Neuron (in vitro differentiated cells): Measurements from ENCODE around the gene AMOT.
A peak's percentile ranks its signal among the peaks of the same experiment; 100 is the strongest.

ENCODE experiments used
- H2AFZ ChIP-seq: one replicate; pipeline ENCODE4 v1.6.1; 2013; ENCODE audit warnings: low read depth, mild to moderate bottlenecking, inconsistent platforms, low read length, moderate library complexity
- H3K27me3 ChIP-seq: one replicate; pipeline ENCODE4 v1.6.1; 2013; ENCODE audit warnings: low read length; ENCODE audit not compliant: insufficient read depth
- H3K36me3 ChIP-seq: one replicate; pipeline ENCODE4 v1.6.1; 2013; ENCODE audit warnings: low read length; ENCODE audit not compliant: insufficient read depth
- H3K4me1 ChIP-seq: one replicate; pipeline ENCODE4 v1.6.1; 2013; ENCODE audit warnings: low read length; ENCODE audit not compliant: insufficient read depth
- H3K4me3 ChIP-seq: 2 replicates; pipeline ENCODE4 v1.5.1; 2013; ENCODE audit warnings: mild to moderate bottlenecking, low read length, moderate library complexity
- H3K9me3 ChIP-seq: one replicate; pipeline ENCODE4 v1.6.1; 2013; ENCODE audit warnings: low read length

Gene AMOT

GRCh38 chrX:112851806-112852205 is 11.2 kb upstream of the AMOT start:
- no peak overlapping the region for H3K4me3 ChIP-seq
- no peaks in the 10 kb centered on the region for H3K9me3 ChIP-seq
- no peaks in the 10 kb centered on the region for H3K27me3 ChIP-seq
- no peaks in the 10 kb centered on the region for H3K36me3 ChIP-seq
- no peak overlapping the region for H2AFZ ChIP-seq
- peaks cover 9% of the 10 kb centered on the region for H3K4me1 ChIP-seq

- Histone ChIP-seq H3K4me3 (no peak overlapping the region), H3K27me3 (no peaks in the 10 kb centered on the region), H2AFZ (no peak overlapping the region), H3K4me1 (peaks cover 9% of the 10 kb centered on the region), H3K36me3 (no peaks in the 10 kb centered on the region), H3K9me3 (no peaks in the 10 kb centered on the region)
These were observed 10.6 kb upstream of the AMOT start for GRCh38 chrX:112851161-112851779.

GRCh38 chrX:112849016-112849415 is 8.4 kb upstream of the AMOT start:
- Histone ChIP-seq H2AFZ (no peak overlapping the region), H3K4me3 (no peak overlapping the region), H3K27me3 (no peaks in the 10 kb centered on the region), H3K9me3 (no peaks in the 10 kb centered on the region), H3K36me3 (no peaks in the 10 kb centered on the region), H3K4me1 (peaks cover 9% of the 10 kb centered on the region)

- Histone ChIP-seq H3K36me3 (no peaks in the 10 kb centered on the region), H3K9me3 (no peaks in the 10 kb centered on the region), H3K4me3 (no peak overlapping the region), H3K4me1 (peaks cover 4% of the 10 kb centered on the region), H2AFZ (no peak overlapping the region), H3K27me3 (no peaks in the 10 kb centered on the region)
These were observed 6.2 kb upstream of the AMOT start for GRCh38 chrX:112846782-112847181.

- Histone ChIP-seq H2AFZ (no peak overlapping the region), H3K9me3 (no peaks in the 10 kb centered on the region), H3K36me3 (no peaks in the 10 kb centered on the region), H3K27me3 (no peaks in the 10 kb centered on the region), H3K4me3 (no peak overlapping the region), H3K4me1 (no peaks in the 10 kb centered on the region)
These were observed 5.6 kb upstream of the AMOT start for GRCh38 chrX:112846187-112846586.

- Histone ChIP-seq H3K27me3 (no peaks in the 10 kb centered on the region), H3K9me3 (no peaks in the 10 kb centered on the region), H2AFZ (no peak overlapping the region), H3K36me3 (no peaks in the 10 kb centered on the region), H3K4me1 (no peaks in the 10 kb centered on the region), H3K4me3 (no peak overlapping the region)
These were observed 3.6 kb upstream of the AMOT start for GRCh38 chrX:112844250-112844649.

- H2AFZ ChIP-seq, result peak overlapping the region; percentile 13
- H3K27me3 ChIP-seq, result no peaks in the 10 kb centered on the region
- H3K4me3 ChIP-seq, result peak overlapping the region; percentile 74
- H3K4me1 ChIP-seq, result peaks cover 23% of the 10 kb centered on the region
- no peaks in the 10 kb centered on the region for H3K9me3 ChIP-seq
- H3K36me3 ChIP-seq, result no peaks in the 10 kb centered on the region
These were observed 1.2 kb upstream of the AMOT start for GRCh38 chrX:112841820-112842157.

- H3K27me3 ChIP-seq, result no peaks in the 10 kb centered on the region
- H3K9me3 ChIP-seq, result no peaks in the 10 kb centered on the region
- H3K36me3 ChIP-seq, result no peaks in the 10 kb centered on the region
- H3K4me3 ChIP-seq, result peak overlapping the region; percentile 74
- peaks cover 25% of the 10 kb centered on the region for H3K4me1 ChIP-seq
- peak overlapping the region; percentile 66 for H2AFZ ChIP-seq
These were observed 636 bp upstream of the AMOT start for GRCh38 chrX:112841114-112841819.

GRCh38 chrX:112839856-112840255 is 775 bp downstream of the AMOT start:
- Histone ChIP-seq H3K4me1 (peaks cover 28% of the 10 kb centered on the region), H3K36me3 (no peaks in the 10 kb centered on the region), H2AFZ (peak overlapping the region; percentile 40), H3K27me3 (no peaks in the 10 kb centered on the region), H3K4me3 (peak overlapping the region; percentile 74), H3K9me3 (no peaks in the 10 kb centered on the region)

- H3K4me1 ChIP-seq, result peaks cover 45% of the 10 kb centered on the region
- no peak overlapping the region for H3K4me3 ChIP-seq
- no peaks in the 10 kb centered on the region for H3K36me3 ChIP-seq
- H3K27me3 ChIP-seq, result no peaks in the 10 kb centered on the region
- no peaks in the 10 kb centered on the region for H3K9me3 ChIP-seq
- no peak overlapping the region for H2AFZ ChIP-seq
These were observed 3.1 kb downstream of the AMOT start for GRCh38 chrX:112837531-112837930.

GRCh38 chrX:112835019-112835418 is 5.6 kb downstream of the AMOT start:
- no peak overlapping the region for H3K4me3 ChIP-seq
- H3K9me3 ChIP-seq, result no peaks in the 10 kb centered on the region
- H2AFZ ChIP-seq, result no peak overlapping the region
- peaks cover 4% of the 10 kb centered on the region for H3K36me3 ChIP-seq
- no peaks in the 10 kb centered on the region for H3K27me3 ChIP-seq
- peaks cover 47% of the 10 kb centered on the region for H3K4me1 ChIP-seq

GRCh38 chrX:112834031-112834845 is 6.4 kb downstream of the AMOT start:
- Histone ChIP-seq H3K4me3 (no peak overlapping the region), H3K36me3 (peaks cover 7% of the 10 kb centered on the region), H3K4me1 (peaks cover 47% of the 10 kb centered on the region), H3K9me3 (no peaks in the 10 kb centered on the region), H3K27me3 (no peaks in the 10 kb centered on the region), H2AFZ (no peak overlapping the region)

- H3K4me1 ChIP-seq, result peaks cover 32% of the 10 kb centered on the region
- H3K36me3 ChIP-seq, result peaks cover 7% of the 10 kb centered on the region
- no peak overlapping the region for H3K4me3 ChIP-seq
- H3K9me3 ChIP-seq, result no peaks in the 10 kb centered on the region
- H2AFZ ChIP-seq, result no peak overlapping the region
- H3K27me3 ChIP-seq, result no peaks in the 10 kb centered on the region
These were observed 8.0 kb downstream of the AMOT start for GRCh38 chrX:112832481-112833095.
